H9 (cell line): ENCODE results near the gene WDR73. TPM values are rescaled to one million over a fixed set of nuclear protein-coding genes. Genes with fewer than 3 reads are reported as not detected.

Experiments
- DNase-seq: peaks from one replicate; pipeline ENCODE4 v3.0.0-alpha.2; 2017
- H2AFZ ChIP-seq: one replicate; pipeline ENCODE4 v1.6.1; 2013; ENCODE audit warnings: mild to moderate bottlenecking, low read length, control low read depth, moderate library complexity
- H2AK5ac ChIP-seq: 2 replicates; pipeline ENCODE4 v1.6.1; 2013; ENCODE audit warnings: low read length, control low read depth, mixed read lengths; ENCODE audit not compliant: insufficient read length
- H2BK120ac ChIP-seq: one replicate; pipeline ENCODE4 v1.6.1; 2013; ENCODE audit warnings: low read depth, mild to moderate bottlenecking, low read length, control low read depth, inconsistent platforms; ENCODE audit not compliant: poor library complexity, severe bottlenecking
- H2BK12ac ChIP-seq: 2 replicates; pipeline ENCODE4 v1.6.1; 2013; ENCODE audit warnings: low read length, control low read depth, mixed read lengths, low read depth; ENCODE audit not compliant: insufficient read length
- H2BK15ac ChIP-seq: 2 replicates; pipeline ENCODE4 v1.6.1; 2013; ENCODE audit warnings: low read depth, low read length, control low read depth
- H2BK20ac ChIP-seq: one replicate; pipeline ENCODE4 v1.6.1; 2013; ENCODE audit warnings: low read depth, mild to moderate bottlenecking, low read length, control low read depth, inconsistent platforms; ENCODE audit not compliant: poor library complexity, severe bottlenecking
- H2BK5ac ChIP-seq: 2 replicates; pipeline ENCODE4 v1.6.1; 2013; ENCODE audit warnings: low read length, control low read depth, mixed read lengths; ENCODE audit not compliant: insufficient read length
- H3K14ac ChIP-seq: 2 replicates; pipeline ENCODE4 v1.6.1; 2013; ENCODE audit warnings: low read length, control low read depth; ENCODE audit not compliant: insufficient read depth
- H3K18ac ChIP-seq: 2 replicates; pipeline ENCODE4 v1.6.1; 2013; ENCODE audit warnings: low read depth, mild to moderate bottlenecking, mixed read lengths, low read length, control low read depth; ENCODE audit not compliant: insufficient read length
- H3K23ac ChIP-seq: 2 replicates; pipeline ENCODE4 v1.6.1; 2013; ENCODE audit warnings: low read length, control low read depth, mixed read lengths, low read depth; ENCODE audit not compliant: insufficient read length
- H3K23me2 ChIP-seq: 2 replicates; pipeline ENCODE4 v1.6.1; 2013; ENCODE audit warnings: low read depth, mild to moderate bottlenecking, mixed read lengths, low read length, control low read depth; ENCODE audit not compliant: insufficient read length, poor library complexity, severe bottlenecking
- H3K27ac ChIP-seq: 2 replicates; pipeline ENCODE4 v1.5.1; 2013; ENCODE audit warnings: low read length, control low read depth, mixed read lengths, low read depth; ENCODE audit not compliant: insufficient read length
- H3K27me3 ChIP-seq: 2 replicates; pipeline ENCODE4 v1.6.1; 2013; ENCODE audit warnings: low read length, control low read depth, inconsistent platforms; ENCODE audit not compliant: insufficient read depth
- H3K4ac ChIP-seq: 2 replicates; pipeline ENCODE4 v1.6.1; 2013; ENCODE audit warnings: low read depth, mild to moderate bottlenecking, control low read depth, inconsistent platforms, low read length, moderate library complexity
- H3K4me1 ChIP-seq: 2 replicates; pipeline ENCODE4 v1.6.1; 2013; ENCODE audit warnings: low read length, control low read depth, inconsistent platforms; ENCODE audit not compliant: insufficient read depth
- H3K4me2 ChIP-seq: 2 replicates; pipeline ENCODE4 v1.6.1; 2013; ENCODE audit warnings: low read length, control low read depth, mixed read lengths; ENCODE audit not compliant: insufficient read length, insufficient read depth
- H3K56ac ChIP-seq: 2 replicates; pipeline ENCODE4 v1.6.1; 2013; ENCODE audit warnings: low read depth, mild to moderate bottlenecking, mixed read lengths, low read length, control low read depth; ENCODE audit not compliant: insufficient read length
- H3K79me1 ChIP-seq: 2 replicates; pipeline ENCODE4 v1.6.1; 2013; ENCODE audit warnings: low read depth, mild to moderate bottlenecking, moderate library complexity, low read length, control low read depth, inconsistent platforms; ENCODE audit not compliant: insufficient read depth, poor library complexity, severe bottlenecking
- H3K79me2 ChIP-seq: 2 replicates; pipeline ENCODE4 v1.6.1; 2013; ENCODE audit warnings: low read length, control low read depth, inconsistent platforms; ENCODE audit not compliant: insufficient read depth
- H3K9ac ChIP-seq: 2 replicates; pipeline ENCODE4 v1.6.1; 2013; ENCODE audit warnings: low read length, control low read depth, mixed read lengths; ENCODE audit not compliant: insufficient read length; ENCODE audit errors: extremely low read depth
- H3K9me3 ChIP-seq: one replicate; pipeline ENCODE4 v1.6.1; 2013; ENCODE audit warnings: low read depth, low read length, inconsistent platforms; ENCODE audit not compliant: control insufficient read depth
- H3T11ph ChIP-seq: one replicate; pipeline ENCODE4 v1.6.1; 2013; ENCODE audit warnings: mild to moderate bottlenecking, low read length, control low read depth, inconsistent platforms
- H4K20me1 ChIP-seq: one replicate; pipeline ENCODE4 v1.6.1; 2013; ENCODE audit not compliant: control insufficient read depth, insufficient read length, insufficient read depth
- H4K5ac ChIP-seq: 2 replicates; pipeline ENCODE4 v1.6.1; 2013; ENCODE audit warnings: low read depth, mild to moderate bottlenecking, mixed read lengths, low read length, control low read depth; ENCODE audit not compliant: insufficient read length
- H4K8ac ChIP-seq: replicated peaks from 2 replicates; pipeline ENCODE4 v1.6.1; 2013; ENCODE audit warnings: low read length, control low read depth, mixed read lengths, low read depth; ENCODE audit not compliant: insufficient read length
- H4K91ac ChIP-seq: 2 replicates; pipeline ENCODE4 v1.6.1; 2013; ENCODE audit warnings: low read depth, mild to moderate bottlenecking, moderate library complexity, mixed read lengths, low read length, control low read depth; ENCODE audit not compliant: insufficient read length
- H3K27ac Mint-ChIP-seq, 3 experiments: 2 replicates in 2 of 3; 3 replicates in 1 of 3; pipeline ENCODE4 v1.8.0; 2020 to 2021; ENCODE audit warnings: mixed read lengths in 3 of 3, mild to moderate bottlenecking in 1 of 3, moderate library complexity in 1 of 3
- H3K27me3 Mint-ChIP-seq: 2 replicates; pipeline ENCODE4 v1.8.0; 2021; ENCODE audit warnings: low read depth, mild to moderate bottlenecking, moderate library complexity, mixed read lengths
- H3K36me3 Mint-ChIP-seq, 3 experiments: 2 replicates in 2 of 3; 3 replicates in 1 of 3; pipeline ENCODE4 v1.8.0; 2020 to 2021; ENCODE audit warnings: low read depth in 3 of 3, mixed read lengths in 3 of 3; ENCODE audit not compliant: insufficient read depth in 1 of 3
- H3K4me1 Mint-ChIP-seq, 2 experiments: 2 replicates each; pipeline ENCODE4 v1.8.0; 2020; ENCODE audit warnings: mixed read lengths in 2 of 2
- H3K4me3 Mint-ChIP-seq, 2 experiments: 2 replicates in 1 of 2; 3 replicates in 1 of 2; pipeline ENCODE4 v1.8.0; 2020 to 2021; ENCODE audit warnings: mild to moderate bottlenecking in 2 of 2, mixed read lengths in 2 of 2, moderate library complexity in 1 of 2
- H3K9me3 Mint-ChIP-seq, 2 experiments: 2 replicates in 1 of 2; 3 replicates in 1 of 2; pipeline ENCODE4 v1.8.0; 2020; ENCODE audit warnings: mild to moderate bottlenecking in 2 of 2, mixed read lengths in 2 of 2, moderate library complexity in 1 of 2
- CTCF ChIP-seq: fragments of 200-600 bp; sonication (generic); conservative IDR thresholded peaks from 3 replicates; pipeline ENCODE4 v1.8.0; 2021; ENCODE audit warnings: antibody characterized with exemption, mild to moderate bottlenecking
- WGBS: extraction: QIAGEN DNeasy Blood & Tissue Kit; methylation state at CpG from one replicate; pipeline ENCODE4 v1.1.7; 2013; ENCODE audit warnings: missing lambda C conversion rate, low lambda C conversion rate, mixed read lengths; ENCODE audit not compliant: insufficient read length; ENCODE audit errors: extremely low coverage; 5-methylcytosine and 5-hydroxymethylcytosine counted together
- total RNA-seq: library from RNA; stranded (reverse); gene quantifications from 2 replicates; pipeline ENCODE4 v1.2.1, GENCODE V29; 2021

WDR73 gene
- total RNA-seq, 1 experiment from 2014 or later, result 41.6 TPM

- no peak overlapping the region for H3K14ac ChIP-seq
- WGBS, result no CpG with 5 or more reads among the region's 1 CpG
- no peak overlapping the region for H3K18ac ChIP-seq
- no peaks in the 10 kb centered on the region for H3K79me1 ChIP-seq
- H3K4ac ChIP-seq, result no peak overlapping the region
- H4K20me1 ChIP-seq, result no peaks in the 10 kb centered on the region
- H2BK5ac ChIP-seq, result no peak overlapping the region
- no peak overlapping the region for H4K91ac ChIP-seq
- no peak overlapping the region for H3T11ph ChIP-seq
- no peak overlapping the region for H4K5ac ChIP-seq
- no peaks in the 10 kb centered on the region for H3K9me3 Mint-ChIP-seq
- no peak overlapping the region for H2AFZ ChIP-seq
- no peak overlapping the region for H3K4me2 ChIP-seq
- H3K27me3 Mint-ChIP-seq, result no peaks in the 10 kb centered on the region
- no peak overlapping the region for H3K9ac ChIP-seq
- H3K4me3 Mint-ChIP-seq, result no peak overlapping the region
- no peaks in the 10 kb centered on the region for H3K4me1 ChIP-seq
- no peak overlapping the region for H3K56ac ChIP-seq
- TF ChIP-seq CTCF, result no peak
- no peak overlapping the region for H2BK15ac ChIP-seq
- no peak overlapping the region for H2BK12ac ChIP-seq
- H2BK120ac ChIP-seq, result no peak overlapping the region
- H3K27ac Mint-ChIP-seq, result no peak overlapping the region
- H3K27ac ChIP-seq, result no peak overlapping the region
- H4K8ac ChIP-seq, result no peak overlapping the region
- peaks cover 27 to 87% (median 83%) of the 10 kb centered on the region in 3 experiments; a peak in 6 of 7 replicates for H3K36me3 Mint-ChIP-seq
- H3K23ac ChIP-seq, result no peak overlapping the region
- DNase-seq, result no peak
- H3K4me1 Mint-ChIP-seq, result no peaks in the 10 kb centered on the region
- no peaks in the 10 kb centered on the region for H3K23me2 ChIP-seq
- no peak overlapping the region for H2BK20ac ChIP-seq
- no peaks in the 10 kb centered on the region for H3K9me3 ChIP-seq
- H3K79me2 ChIP-seq, result no peaks in the 10 kb centered on the region
- no peak overlapping the region for H2AK5ac ChIP-seq
- no peaks in the 10 kb centered on the region for H3K27me3 ChIP-seq
These were observed 30.0 kb upstream of the WDR73 start for GRCh38 chr15:84684092-84684491.
